A673 (cell line): Measurements from ENCODE around the gene AGER. TPM values are rescaled to one million over a fixed set of nuclear protein-coding genes. Genes with fewer than 3 reads are reported as not detected.

ENCODE experiments used
- BruUV-seq: library from RNA; stranded (reverse); fragments of 400-500 nt; replicated peaks from 2 replicates; lab custom pipeline; 2021; lab: Mats Ljungman, UMichigan
- CTCF ChIA-PET: fragments of 300-600 bp; sonication (Branson Sonifier 250); formaldehyde crosslinking; loops from one replicate; lab custom pipeline; 2022; ENCODE audit warnings: antibody characterized with exemption; lab: Charles Lee
- POLR2A ChIA-PET: fragments of 300-600 bp; sonication (Branson Sonifier 250); formaldehyde crosslinking; loops from one replicate; lab custom pipeline; 2022; ENCODE audit warnings: antibody characterized with exemption; ENCODE audit not compliant: low non-redundant PET; lab: Charles Lee
- DNase-seq: peaks from one replicate; pipeline ENCODE4 v3.0.0-alpha.2; 2015; ENCODE audit warnings: low spot score
- H3K27ac ChIP-seq: fragments of 200-600 bp; sonication (generic); 2 replicates; pipeline ENCODE4 v1.5.1; 2016; ENCODE audit warnings: mixed run types, low read depth, mild to moderate bottlenecking, mixed read lengths, antibody characterized with exemption, low read length; ENCODE audit not compliant: poor library complexity, severe bottlenecking
- H3K27me3 ChIP-seq: fragments of 200-600 bp; sonication (generic); replicated peaks from 2 replicates; pipeline ENCODE4 v1.6.1; 2017; ENCODE audit warnings: mixed run types, low read depth, mild to moderate bottlenecking, mixed read lengths, antibody characterized with exemption, low read length; ENCODE audit not compliant: insufficient read depth, poor library complexity
- H3K36me3 ChIP-seq: fragments of 200-600 bp; sonication (generic); 2 replicates; pipeline ENCODE4 v1.6.1; 2016; ENCODE audit warnings: mixed run types, mild to moderate bottlenecking, mixed read lengths, antibody characterized with exemption, low read length; ENCODE audit not compliant: insufficient read depth, poor library complexity, severe bottlenecking
- H3K4me1 ChIP-seq: fragments of 200-600 bp; sonication (generic); 2 replicates; pipeline ENCODE4 v1.6.1; 2017; ENCODE audit warnings: mixed run types, mild to moderate bottlenecking, mixed read lengths, antibody characterized with exemption, low read length; ENCODE audit not compliant: insufficient read depth, poor library complexity, severe bottlenecking
- H3K4me3 ChIP-seq: fragments of 200-600 bp; sonication (generic); 2 replicates; pipeline ENCODE4 v1.5.1; 2016; ENCODE audit warnings: low read depth, mixed run types, mild to moderate bottlenecking, mixed read lengths, low read length; ENCODE audit not compliant: poor library complexity, severe bottlenecking
- H3K9me3 ChIP-seq: fragments of 200-600 bp; sonication (generic); 2 replicates; pipeline ENCODE4 v1.6.1; 2016; ENCODE audit warnings: mixed run types, low read depth, mild to moderate bottlenecking, mixed read lengths, antibody characterized with exemption, low read length; ENCODE audit not compliant: poor library complexity, severe bottlenecking
- EZH2 ChIP-seq: fragments of 200-600 bp; sonication (generic); IDR thresholded peaks from 2 replicates; pipeline ENCODE4 v1.6.1; 2017; ENCODE audit warnings: borderline replicate concordance, low read depth, mild to moderate bottlenecking, mixed read lengths, antibody characterized with exemption, low read length; ENCODE audit not compliant: poor library complexity, severe bottlenecking
- intact Hi-C: fragments of 100-400 bp; cut with micrococcal nuclease; formaldehyde crosslinking; loops from one replicate; pipeline ENCODE4 v1.10.0; 2022; ENCODE audit not compliant: unreplicated experiment
- total RNA-seq: library from RNA; stranded (reverse); gene quantifications from 2 replicates; pipeline ENCODE4 v1.2.3, GENCODE V29; 2021
- TF ChIP-seq, protein P1 (sequence below): fragments of 300-800, 200-600 bp; sonication (generic); conservative IDR thresholded peaks from 2 replicates; pipeline ENCODE4 v1.5.1; 2017; ENCODE audit warnings: low read depth, mild to moderate bottlenecking, antibody characterized with exemption, low read length, moderate library complexity, mixed read lengths

The AGER gene
- total RNA-seq, 1 experiment from 2014 or later: 13.3 TPM

DNA sequence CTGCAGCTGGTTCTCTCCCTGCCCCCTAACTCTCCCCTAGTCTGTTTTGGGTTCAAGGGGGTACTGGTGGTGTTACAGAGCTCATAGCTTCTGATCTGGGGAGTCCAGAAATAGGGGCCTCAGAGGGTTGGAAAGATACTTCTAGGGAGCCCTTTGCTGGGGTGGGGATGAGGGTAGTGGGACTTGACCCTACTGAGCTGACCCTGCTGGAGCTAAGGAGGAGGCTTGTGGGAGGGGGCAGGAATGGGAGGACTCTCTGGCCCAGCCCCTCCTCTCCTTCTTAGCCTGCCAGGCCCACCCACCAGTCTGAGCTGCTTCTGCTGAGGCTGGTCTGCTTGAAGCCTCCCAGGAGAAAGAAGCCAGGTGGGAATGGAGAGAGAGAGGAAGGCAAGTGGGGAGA is 19.8 kb downstream of the AGER start, which contains the start of gene EGFL8:
Gene EGFL8, plus strand, starts transcription at position 301 of the 400 bp plus-strand sequence. CDS start 1,571 bp downstream, outside the sequence.
- Histone ChIP-seq H3K27me3 (no peaks in the 10 kb centered on the region), H3K4me1 (peaks cover 17% of the 10 kb centered on the region), H3K36me3 (peaks cover 25% of the 10 kb centered on the region), H3K27ac (peak within 1 kb of the TSS; percentile 85), H3K4me3 (no peak within 1 kb of the TSS), H3K9me3 (no peaks in the 10 kb centered on the region)
- ChIA-PET CTCF (interaction anchor here (0.6 kb wide), 2 partner anchors 26 to 31 kb away, joined by 3 to 4 read pairs; no protein-coding TSS in a partner anchor), POLR2A (interaction anchor here (1.1 kb wide), 1 partner anchor 14 kb away, joined by 5 read pairs; the partner anchor contains the start of gene RNF5)
- BruUV-seq: no TSS peak
- intact Hi-C loops: no loop called here
- no peak for DNase-seq
- TF ChIP-seq, protein P1, sequence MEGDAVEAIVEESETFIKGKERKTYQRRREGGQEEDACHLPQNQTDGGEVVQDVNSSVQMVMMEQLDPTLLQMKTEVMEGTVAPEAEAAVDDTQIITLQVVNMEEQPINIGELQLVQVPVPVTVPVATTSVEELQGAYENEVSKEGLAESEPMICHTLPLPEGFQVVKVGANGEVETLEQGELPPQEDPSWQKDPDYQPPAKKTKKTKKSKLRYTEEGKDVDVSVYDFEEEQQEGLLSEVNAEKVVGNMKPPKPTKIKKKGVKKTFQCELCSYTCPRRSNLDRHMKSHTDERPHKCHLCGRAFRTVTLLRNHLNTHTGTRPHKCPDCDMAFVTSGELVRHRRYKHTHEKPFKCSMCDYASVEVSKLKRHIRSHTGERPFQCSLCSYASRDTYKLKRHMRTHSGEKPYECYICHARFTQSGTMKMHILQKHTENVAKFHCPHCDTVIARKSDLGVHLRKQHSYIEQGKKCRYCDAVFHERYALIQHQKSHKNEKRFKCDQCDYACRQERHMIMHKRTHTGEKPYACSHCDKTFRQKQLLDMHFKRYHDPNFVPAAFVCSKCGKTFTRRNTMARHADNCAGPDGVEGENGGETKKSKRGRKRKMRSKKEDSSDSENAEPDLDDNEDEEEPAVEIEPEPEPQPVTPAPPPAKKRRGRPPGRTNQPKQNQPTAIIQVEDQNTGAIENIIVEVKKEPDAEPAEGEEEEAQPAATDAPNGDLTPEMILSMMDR: no peak
- no peak for TF ChIP-seq EZH2

DNA sequence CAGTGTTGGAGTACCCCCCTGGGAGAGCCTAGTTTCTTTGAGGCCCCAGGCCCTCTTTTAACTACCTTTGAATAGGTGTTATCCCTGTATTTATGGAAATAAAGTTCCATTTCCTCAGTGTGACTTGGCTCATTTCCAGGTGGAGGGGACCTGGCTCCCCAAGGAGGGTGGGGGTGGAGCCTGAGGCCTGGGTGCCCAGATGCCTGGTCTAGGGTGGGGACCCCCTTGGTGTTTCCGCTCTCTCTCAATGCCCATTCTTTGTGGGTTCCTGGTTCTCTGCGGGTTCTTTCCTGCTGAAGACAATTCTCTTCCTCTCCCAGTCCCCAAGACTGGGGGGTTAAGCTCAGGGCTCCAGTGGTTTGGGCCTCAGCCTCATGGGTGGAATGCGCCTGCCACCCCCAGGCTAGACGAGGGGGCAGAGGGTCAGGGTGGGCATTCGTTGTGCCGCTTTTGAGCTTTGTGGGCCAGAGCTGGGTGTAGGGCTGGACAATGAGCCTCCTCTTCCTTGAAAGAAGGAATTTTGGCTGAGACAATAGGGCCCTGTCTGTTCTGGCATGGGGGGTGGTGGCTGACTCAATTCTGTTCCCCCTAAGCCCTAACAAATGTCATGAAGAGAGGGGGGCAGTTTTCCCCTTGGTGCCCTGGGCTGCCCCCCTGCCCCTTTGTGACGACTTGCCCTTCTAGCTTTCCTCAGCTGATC is 20.3 kb downstream of the AGER start:
- ChIA-PET CTCF (interaction anchor here (0.6 kb wide), 1 partner anchor 27 kb away, joined by 3 read pairs; no protein-coding TSS in a partner anchor), POLR2A (interaction anchor here (1.1 kb wide), 1 partner anchor 14 kb away, joined by 5 read pairs; the partner anchor contains the start of gene RNF5)
- intact Hi-C loops: no loop called here
- no TSS peak for BruUV-seq
- peaks cover 23% of the 10 kb centered on the region for H3K36me3 ChIP-seq
- TF ChIP-seq EZH2: no peak
- TF ChIP-seq, protein P1: no peak
- peak; percentile 75 for DNase-seq
- no peak overlapping the region for H3K4me3 ChIP-seq
- peak overlapping the region; percentile 85 for H3K27ac ChIP-seq
- H3K9me3 ChIP-seq: no peaks in the 10 kb centered on the region
- no peaks in the 10 kb centered on the region for H3K27me3 ChIP-seq
- H3K4me1 ChIP-seq: peaks cover 17% of the 10 kb centered on the region

DNA sequence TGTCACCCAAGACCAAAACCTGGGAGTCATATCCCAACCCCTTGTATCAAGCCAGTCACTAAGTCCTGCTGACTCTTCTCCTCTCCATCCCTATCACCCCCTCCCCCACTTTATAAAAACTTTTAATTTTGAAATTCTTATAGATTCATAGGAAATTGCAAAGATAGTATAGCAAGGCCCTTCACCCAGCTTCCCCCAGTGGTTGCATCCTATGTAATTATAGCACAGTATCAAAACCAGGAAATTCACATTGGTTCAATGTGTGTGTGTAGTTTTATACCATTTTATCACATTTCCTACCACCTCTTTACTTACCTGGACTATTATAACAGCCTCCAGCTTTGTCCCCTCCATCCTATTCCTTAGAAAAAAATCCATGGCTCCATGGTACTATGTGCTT is 26.0 kb downstream of the AGER start:
- no peaks in the 10 kb centered on the region for H3K9me3 ChIP-seq
- BruUV-seq: no TSS peak
- intact Hi-C loops: no loop called here
- H3K4me1 ChIP-seq: peaks cover 10% of the 10 kb centered on the region
- DNase-seq: no peak
- no peak overlapping the region for H3K27ac ChIP-seq
- ChIA-PET CTCF (no interaction called here), POLR2A (no interaction called here)
- peaks cover 29% of the 10 kb centered on the region for H3K36me3 ChIP-seq
- no peaks in the 10 kb centered on the region for H3K27me3 ChIP-seq
- TF ChIP-seq, protein P1: no peak
- no peak for TF ChIP-seq EZH2
- H3K4me3 ChIP-seq: no peak overlapping the region
